GM12878 (cell line): ENCODE measurements around the gene CDC42EP3. TPM values are rescaled to one million over a fixed set of nuclear protein-coding genes. Genes with fewer than 3 reads are reported as not detected.

Experiments used
- BHLHE40 ChIP-seq, 2 experiments: fragments of 450-650 bp in 1 of 2; IDR thresholded peaks; 2 replicates each; pipeline ENCODE4 v1.6.1; 2011 to 2017; ENCODE audit warnings: low read depth in 2 of 2, borderline replicate concordance in 1 of 2, improper control_type of control experiment in 1 of 2, low read length in 1 of 2, mild to moderate bottlenecking in 1 of 2
- BMI1 ChIP-seq: fragments of 450-650 bp; IDR thresholded peaks from 2 replicates; pipeline ENCODE4 v1.6.1; 2016; ENCODE audit warnings: mild to moderate bottlenecking, moderate library complexity, borderline replicate concordance
- CHD1 ChIP-seq: IDR thresholded peaks from 2 replicates; pipeline ENCODE4 v1.6.1; 2012; ENCODE audit warnings: low read depth, low read length, improper control_type of control experiment
- CHD2 ChIP-seq: IDR thresholded peaks from 2 replicates; pipeline ENCODE4 v1.6.1; 2011; ENCODE audit warnings: low read depth, low read length, improper control_type of control experiment, borderline replicate concordance
- ETV6 ChIP-seq, 2 experiments: fragments of 450-650 bp in 1 of 2; IDR thresholded peaks in 1 of 2; conservative IDR thresholded peaks in 1 of 2; 2 replicates each; pipeline ENCODE4 v1.6.1; 2014; ENCODE audit warnings: antibody characterized with exemption in 1 of 2, borderline replicate concordance in 1 of 2, low read depth in 1 of 2, mild to moderate bottlenecking in 1 of 2, moderate library complexity in 1 of 2
- GABPA ChIP-seq: IDR thresholded peaks from 2 replicates; pipeline ENCODE4 v1.6.1; 2014; ENCODE audit warnings: antibody characterized with exemption, low read depth, mild to moderate bottlenecking, inconsistent platforms
- HDGF ChIP-seq: fragments of 450-650 bp; IDR thresholded peaks from 2 replicates; pipeline ENCODE4 v1.6.1; 2016; ENCODE audit warnings: antibody characterized with exemption
- MYC ChIP-seq: IDR thresholded peaks from 2 replicates; pipeline ENCODE4 v1.6.1; 2011; ENCODE audit warnings: mild to moderate bottlenecking, low read length, moderate library complexity, inconsistent platforms; ENCODE audit not compliant: insufficient read depth, insufficient replicate concordance, insufficient read length, severe bottlenecking
- NFIC ChIP-seq: IDR thresholded peaks from 2 replicates; pipeline ENCODE4 v1.6.1; 2012; ENCODE audit warnings: low read depth, mild to moderate bottlenecking, inconsistent platforms, low read length, moderate library complexity
- POLR2AphosphoS2 ChIP-seq: IDR thresholded peaks from 2 replicates; pipeline ENCODE4 v1.6.1; 2011; ENCODE audit warnings: low read depth, mild to moderate bottlenecking, low read length, improper control_type of control experiment, moderate library complexity
- RAD51 ChIP-seq: fragments of 450-650 bp; IDR thresholded peaks from 2 replicates; pipeline ENCODE4 v1.6.1; 2016; ENCODE audit warnings: moderate library complexity, mild to moderate bottlenecking, inconsistent platforms
- RUNX3 ChIP-seq: IDR thresholded peaks from 2 replicates; pipeline ENCODE4 v1.6.1; 2012; ENCODE audit warnings: low read length, inconsistent platforms
- STAT3 ChIP-seq: IDR thresholded peaks from 2 replicates; pipeline ENCODE4 v1.6.1; 2011; ENCODE audit warnings: low read depth, low read length, improper control_type of control experiment
- ZBED1 ChIP-seq: IDR thresholded peaks from 2 replicates; pipeline ENCODE4 v1.6.1; 2016; ENCODE audit warnings: borderline replicate concordance
- polyA plus RNA-seq, 11 experiments: library from polyadenylated mRNA; depleted of rRNA in 4 of 11; unstranded in 6 of 11; stranded (reverse) in 5 of 11; fragments of >200 nt; fragmentation: Nextera tagmentation in 4 of 11; fragmentation: Illumina TruSeq in 1 of 11; extraction: Ambion mirVana in 4 of 11; extraction: Trizol in 1 of 11; gene quantifications; 1 replicate in 1 of 11; 2 replicates in 10 of 11; pipeline versions ENCODE4 v1.2.1 to v1.2.3, GENCODE V29; 2011 to 2016; ENCODE audit warnings: inconsistent platforms in 2 of 11, missing spikeins in 2 of 11, low read depth in 1 of 11
- total RNA-seq, 4 experiments: library from RNA; depleted of rRNA in 3 of 4; stranded (reverse); fragments of >200 nt in 3 of 4; fragmentation: Illumina TruSeq in 1 of 4; extraction: Trizol in 1 of 4; gene quantifications; 2 replicates each; pipeline versions ENCODE4 v1.2.1 to v1.2.3, GENCODE V29; 2013 to 2021
- TF ChIP-seq, protein P1 (sequence below): IDR thresholded peaks from 2 replicates; pipeline ENCODE4 v1.6.1; 2011; ENCODE audit warnings: borderline replicate concordance, low read depth, mild to moderate bottlenecking, moderate library complexity, low read length; ENCODE audit not compliant: insufficient read depth, poor library complexity, severe bottlenecking
- TF ChIP-seq, protein P2 (sequence below): fragments of 450-650 bp; IDR thresholded peaks from 2 replicates; pipeline ENCODE4 v1.6.1; 2017; ENCODE audit warnings: mild to moderate bottlenecking
- TF ChIP-seq, protein P3 (sequence below): IDR thresholded peaks from 2 replicates; pipeline ENCODE4 v1.6.1; 2011; ENCODE audit warnings: low read depth, low read length, improper control_type of control experiment, borderline replicate concordance
- TF ChIP-seq, protein P4 (sequence below): IDR thresholded peaks from 2 replicates; pipeline ENCODE4 v1.6.1; 2011; ENCODE audit warnings: mild to moderate bottlenecking, low read depth, low read length, moderate library complexity; ENCODE audit not compliant: insufficient replicate concordance
- TF ChIP-seq, protein P5 (sequence below): IDR thresholded peaks from 2 replicates; pipeline ENCODE4 v1.6.1; 2012; ENCODE audit warnings: mild to moderate bottlenecking, low read depth, low read length

The CDC42EP3 gene
- total and polyA plus RNA-seq, 10 of the 15 experiments (the other 5 are each of a cell fraction or from before 2014, with no cell fraction given): 11.8 to 86.9 (median 52.9) TPM

DNA sequence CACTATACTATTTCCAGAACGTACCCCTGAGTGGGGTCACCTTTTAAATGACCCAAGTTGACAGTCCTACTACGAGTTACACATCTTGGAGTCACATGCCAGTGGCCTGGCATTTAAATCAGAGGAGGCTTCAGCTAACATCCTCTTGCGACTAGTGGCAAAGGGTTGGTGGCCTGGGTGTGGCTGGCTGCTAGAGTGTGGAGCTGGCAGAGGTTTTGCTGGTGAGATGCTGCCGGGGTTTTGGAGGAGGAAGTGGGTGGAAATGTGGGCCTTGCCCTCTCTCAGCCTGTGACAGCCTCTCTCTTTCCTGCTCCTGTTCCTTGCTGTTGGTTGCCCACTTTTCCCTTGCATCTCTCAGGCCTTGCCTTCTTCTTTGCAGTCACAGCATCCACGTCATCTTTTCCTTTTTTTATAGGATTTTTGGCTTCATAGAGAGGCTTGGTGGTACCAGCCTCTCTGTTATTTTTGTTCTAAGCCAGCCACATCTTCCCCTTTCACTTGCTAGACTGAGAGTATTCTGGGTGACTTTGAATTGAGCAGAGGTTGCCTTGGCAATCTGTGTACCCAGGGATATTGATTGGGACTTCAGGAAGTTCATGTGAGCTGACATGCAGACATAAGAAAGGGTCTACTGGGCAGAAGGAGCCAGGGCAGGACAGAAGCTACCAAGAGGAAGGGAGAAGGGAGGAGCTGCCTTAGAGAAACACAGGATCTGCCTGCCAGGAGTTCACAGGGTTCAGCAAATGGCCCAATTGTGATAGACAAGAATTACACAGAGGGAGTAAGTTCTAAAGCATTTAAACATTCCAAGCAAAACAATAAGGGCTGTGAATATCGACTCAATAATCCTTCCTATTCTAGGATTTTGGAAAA lies 55.4 kb downstream of the CDC42EP3 start (continued):
- TF ChIP-seq, protein P1, sequence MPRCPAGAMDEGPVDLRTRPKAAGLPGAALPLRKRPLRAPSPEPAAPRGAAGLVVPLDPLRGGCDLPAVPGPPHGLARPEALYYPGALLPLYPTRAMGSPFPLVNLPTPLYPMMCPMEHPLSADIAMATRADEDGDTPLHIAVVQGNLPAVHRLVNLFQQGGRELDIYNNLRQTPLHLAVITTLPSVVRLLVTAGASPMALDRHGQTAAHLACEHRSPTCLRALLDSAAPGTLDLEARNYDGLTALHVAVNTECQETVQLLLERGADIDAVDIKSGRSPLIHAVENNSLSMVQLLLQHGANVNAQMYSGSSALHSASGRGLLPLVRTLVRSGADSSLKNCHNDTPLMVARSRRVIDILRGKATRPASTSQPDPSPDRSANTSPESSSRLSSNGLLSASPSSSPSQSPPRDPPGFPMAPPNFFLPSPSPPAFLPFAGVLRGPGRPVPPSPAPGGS: no peak
- TF ChIP-seq, protein P2, sequence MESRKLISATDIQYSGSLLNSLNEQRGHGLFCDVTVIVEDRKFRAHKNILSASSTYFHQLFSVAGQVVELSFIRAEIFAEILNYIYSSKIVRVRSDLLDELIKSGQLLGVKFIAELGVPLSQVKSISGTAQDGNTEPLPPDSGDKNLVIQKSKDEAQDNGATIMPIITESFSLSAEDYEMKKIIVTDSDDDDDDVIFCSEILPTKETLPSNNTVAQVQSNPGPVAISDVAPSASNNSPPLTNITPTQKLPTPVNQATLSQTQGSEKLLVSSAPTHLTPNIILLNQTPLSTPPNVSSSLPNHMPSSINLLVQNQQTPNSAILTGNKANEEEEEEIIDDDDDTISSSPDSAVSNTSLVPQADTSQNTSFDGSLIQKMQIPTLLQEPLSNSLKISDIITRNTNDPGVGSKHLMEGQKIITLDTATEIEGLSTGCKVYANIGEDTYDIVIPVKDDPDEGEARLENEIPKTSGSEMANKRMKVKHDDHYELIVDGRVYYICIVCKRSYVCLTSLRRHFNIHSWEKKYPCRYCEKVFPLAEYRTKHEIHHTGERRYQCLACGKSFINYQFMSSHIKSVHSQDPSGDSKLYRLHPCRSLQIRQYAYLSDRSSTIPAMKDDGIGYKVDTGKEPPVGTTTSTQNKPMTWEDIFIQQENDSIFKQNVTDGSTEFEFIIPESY: no peak
- TF ChIP-seq MYC (no peak), GABPA (no peak), RUNX3 (no peak), RAD51 (no peak), BMI1 (no peak), STAT3 (no peak), CHD1 (no peak), POLR2AphosphoS2 (no peak), HDGF (0 out of 2 replicates have a peak, but pooled peaks have one; percentile 41), ETV6 (conservative IDR thresholded peaks at IDR 0.05 in 1 of 2, IDR thresholded peaks at IDR 0.05 in 1 of 2; ENCODE audit: borderline replicate concordance in 1 of 2, low read depth in 1 of 2) (no peak), CHD2 (no peak), BHLHE40 (IDR thresholded peaks at IDR 0.05; ENCODE audit: borderline replicate concordance in 1 of 2, low read depth in 2 of 2, low read length in 1 of 2) (peak in 1 of 2 experiments; percentile 14; a peak in 1 of 4 replicates), ZBED1 (no peak), NFIC (no peak)
- TF ChIP-seq, protein P3, sequence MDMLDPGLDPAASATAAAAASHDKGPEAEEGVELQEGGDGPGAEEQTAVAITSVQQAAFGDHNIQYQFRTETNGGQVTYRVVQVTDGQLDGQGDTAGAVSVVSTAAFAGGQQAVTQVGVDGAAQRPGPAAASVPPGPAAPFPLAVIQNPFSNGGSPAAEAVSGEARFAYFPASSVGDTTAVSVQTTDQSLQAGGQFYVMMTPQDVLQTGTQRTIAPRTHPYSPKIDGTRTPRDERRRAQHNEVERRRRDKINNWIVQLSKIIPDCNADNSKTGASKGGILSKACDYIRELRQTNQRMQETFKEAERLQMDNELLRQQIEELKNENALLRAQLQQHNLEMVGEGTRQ: no peak
- TF ChIP-seq, protein P4, sequence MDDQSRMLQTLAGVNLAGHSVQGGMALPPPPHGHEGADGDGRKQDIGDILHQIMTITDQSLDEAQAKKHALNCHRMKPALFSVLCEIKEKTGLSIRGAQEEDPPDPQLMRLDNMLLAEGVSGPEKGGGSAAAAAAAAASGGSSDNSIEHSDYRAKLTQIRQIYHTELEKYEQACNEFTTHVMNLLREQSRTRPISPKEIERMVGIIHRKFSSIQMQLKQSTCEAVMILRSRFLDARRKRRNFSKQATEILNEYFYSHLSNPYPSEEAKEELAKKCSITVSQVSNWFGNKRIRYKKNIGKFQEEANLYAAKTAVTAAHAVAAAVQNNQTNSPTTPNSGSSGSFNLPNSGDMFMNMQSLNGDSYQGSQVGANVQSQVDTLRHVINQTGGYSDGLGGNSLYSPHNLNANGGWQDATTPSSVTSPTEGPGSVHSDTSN: no peak
- TF ChIP-seq, protein P5, sequence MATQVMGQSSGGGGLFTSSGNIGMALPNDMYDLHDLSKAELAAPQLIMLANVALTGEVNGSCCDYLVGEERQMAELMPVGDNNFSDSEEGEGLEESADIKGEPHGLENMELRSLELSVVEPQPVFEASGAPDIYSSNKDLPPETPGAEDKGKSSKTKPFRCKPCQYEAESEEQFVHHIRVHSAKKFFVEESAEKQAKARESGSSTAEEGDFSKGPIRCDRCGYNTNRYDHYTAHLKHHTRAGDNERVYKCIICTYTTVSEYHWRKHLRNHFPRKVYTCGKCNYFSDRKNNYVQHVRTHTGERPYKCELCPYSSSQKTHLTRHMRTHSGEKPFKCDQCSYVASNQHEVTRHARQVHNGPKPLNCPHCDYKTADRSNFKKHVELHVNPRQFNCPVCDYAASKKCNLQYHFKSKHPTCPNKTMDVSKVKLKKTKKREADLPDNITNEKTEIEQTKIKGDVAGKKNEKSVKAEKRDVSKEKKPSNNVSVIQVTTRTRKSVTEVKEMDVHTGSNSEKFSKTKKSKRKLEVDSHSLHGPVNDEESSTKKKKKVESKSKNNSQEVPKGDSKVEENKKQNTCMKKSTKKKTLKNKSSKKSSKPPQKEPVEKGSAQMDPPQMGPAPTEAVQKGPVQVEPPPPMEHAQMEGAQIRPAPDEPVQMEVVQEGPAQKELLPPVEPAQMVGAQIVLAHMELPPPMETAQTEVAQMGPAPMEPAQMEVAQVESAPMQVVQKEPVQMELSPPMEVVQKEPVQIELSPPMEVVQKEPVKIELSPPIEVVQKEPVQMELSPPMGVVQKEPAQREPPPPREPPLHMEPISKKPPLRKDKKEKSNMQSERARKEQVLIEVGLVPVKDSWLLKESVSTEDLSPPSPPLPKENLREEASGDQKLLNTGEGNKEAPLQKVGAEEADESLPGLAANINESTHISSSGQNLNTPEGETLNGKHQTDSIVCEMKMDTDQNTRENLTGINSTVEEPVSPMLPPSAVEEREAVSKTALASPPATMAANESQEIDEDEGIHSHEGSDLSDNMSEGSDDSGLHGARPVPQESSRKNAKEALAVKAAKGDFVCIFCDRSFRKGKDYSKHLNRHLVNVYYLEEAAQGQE: no peak
